HG02970 (cell line): ENCODE data around the gene PRRX1.

Experiments
- ATAC-seq: cut with Tn5 transposase; IDR thresholded peaks from one replicate; pipeline ENCODE4 v1.9.1; 2021; ENCODE audit warnings: mild to moderate bottlenecking, moderate library complexity, moderate number of reproducible peaks; ENCODE audit not compliant: unreplicated experiment, low FRiP score

Gene PRRX1

DNA sequence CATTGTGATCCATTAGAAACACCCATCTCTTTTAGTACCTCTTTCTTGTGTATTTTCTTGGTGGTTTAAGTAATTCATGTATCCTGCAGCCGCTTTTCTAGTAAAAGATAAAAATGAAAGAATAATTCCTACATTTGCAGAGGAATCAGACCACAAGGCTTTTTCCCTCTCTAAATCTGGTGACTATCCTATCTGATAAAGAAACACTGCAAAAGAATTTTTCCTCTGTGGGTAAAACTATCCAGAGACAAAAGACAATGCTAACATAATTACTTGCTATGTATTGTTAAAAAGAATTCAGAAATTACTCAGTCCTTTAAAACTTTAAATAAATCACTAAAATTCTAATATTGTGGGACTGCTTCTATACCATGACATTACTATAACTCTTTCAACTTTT is 51.0 kb downstream of the PRRX1 start:
- ATAC-seq = no peak

DNA sequence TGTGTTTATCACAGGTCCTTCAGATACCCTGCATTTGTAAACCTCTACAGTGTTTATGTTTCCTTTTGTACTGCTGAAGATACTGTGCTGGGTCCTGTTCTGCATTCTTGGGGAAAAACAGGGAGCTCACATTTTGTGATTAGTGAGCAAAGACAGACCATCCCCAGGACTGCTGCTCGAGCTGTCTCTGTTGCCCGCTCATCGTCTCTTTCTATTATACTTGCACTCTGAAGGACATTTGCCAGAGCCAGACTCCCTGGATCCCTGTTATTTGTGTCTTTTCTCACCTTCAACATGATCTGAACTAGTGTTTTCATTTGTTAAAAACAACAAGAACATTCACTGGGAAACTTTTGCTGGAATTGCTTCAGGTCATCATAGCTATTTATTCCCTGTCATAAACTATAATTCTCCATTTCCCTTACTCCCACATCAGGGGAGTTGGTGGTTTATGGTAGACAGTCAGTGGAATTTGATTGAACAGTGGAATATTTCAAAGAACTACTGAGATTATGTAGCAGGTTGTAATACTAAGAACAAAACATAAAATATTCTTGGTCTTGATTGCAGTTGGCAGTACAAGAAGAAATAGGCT is 53.0 kb downstream of the PRRX1 start:
- no peak for ATAC-seq

GRCh38 chr1:170720661-170721060 is 56.7 kb downstream of the PRRX1 start:
- ATAC-seq = no peak

- ATAC-seq = no peak
Measured at GRCh38 chr1:170721621-170722020, 57.7 kb downstream of the PRRX1 start.

DNA sequence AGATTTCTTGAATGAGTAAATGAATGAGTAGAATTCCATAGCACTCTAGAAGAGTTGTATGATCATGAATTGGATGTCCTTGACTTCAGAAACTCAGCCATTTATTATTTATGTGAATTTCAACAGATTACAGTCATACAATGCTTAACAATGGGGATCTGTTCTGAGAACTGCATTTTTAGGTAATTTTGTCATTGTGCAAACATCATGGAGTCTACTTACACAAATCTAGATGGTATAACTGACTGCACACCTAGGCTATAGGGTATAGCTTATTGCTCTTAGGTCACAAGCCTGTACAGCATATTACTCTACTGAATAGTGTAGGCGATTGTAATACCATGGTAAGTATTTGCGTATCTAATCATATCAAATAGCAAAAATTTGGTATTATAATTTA is 59.6 kb downstream of the PRRX1 start:
- ATAC-seq = no peak

DNA sequence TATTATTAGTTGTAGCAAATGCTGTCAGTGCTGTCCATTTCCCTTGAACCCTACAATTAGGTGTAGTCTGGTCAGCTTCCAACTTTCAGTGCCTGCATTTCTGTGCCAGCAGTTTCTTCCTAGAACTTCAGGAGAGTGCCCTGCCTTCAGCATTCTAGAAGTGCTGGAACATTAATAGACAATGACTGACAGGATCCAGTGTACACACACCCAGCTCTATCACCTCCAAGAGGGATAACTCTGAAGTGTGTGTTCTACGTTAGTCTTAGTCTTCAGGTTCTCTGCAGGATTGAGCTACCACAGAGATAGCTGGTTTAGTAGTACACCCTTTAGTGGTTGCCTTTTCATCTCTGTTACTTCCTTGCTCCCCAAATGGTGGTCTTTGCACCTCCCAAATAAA is 61.4 kb downstream of the PRRX1 start:
- no peak for ATAC-seq

GRCh38 chr1:170727963-170728362 is 64.0 kb downstream of the PRRX1 start:
- ATAC-seq = no peak

GRCh38 chr1:170729225-170730002 is 65.5 kb downstream of the PRRX1 start:
- ATAC-seq = no peak

DNA sequence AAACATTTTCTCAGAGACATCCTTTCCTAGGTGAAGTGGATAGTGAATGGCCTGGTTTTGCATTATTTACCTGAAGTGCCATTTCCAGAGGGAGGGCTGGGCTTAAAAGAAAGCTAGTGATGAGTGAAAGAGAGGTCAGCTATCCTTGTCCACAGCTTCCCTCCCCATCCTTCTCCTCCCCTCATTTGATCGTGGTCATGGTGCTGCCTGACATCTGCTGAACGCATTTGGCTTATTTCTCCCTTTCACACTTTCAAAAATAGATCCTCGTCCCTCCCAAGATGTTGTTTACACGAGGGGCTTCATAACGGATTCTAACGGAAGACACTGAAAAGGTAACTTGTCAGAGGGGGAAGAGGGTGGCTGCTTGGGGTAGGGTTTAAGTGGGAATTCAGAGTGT is 66.1 kb downstream of the PRRX1 start:
- ATAC-seq = no peak

- no peak for ATAC-seq
Measured at GRCh38 chr1:170730438-170730837, 66.5 kb downstream of the PRRX1 start.

- ATAC-seq = no peak
Measured at GRCh38 chr1:170731566-170732251, 67.8 kb downstream of the PRRX1 start.

GRCh38 chr1:170732252-170732588 is 68.3 kb downstream of the PRRX1 start:
- no peak for ATAC-seq

DNA sequence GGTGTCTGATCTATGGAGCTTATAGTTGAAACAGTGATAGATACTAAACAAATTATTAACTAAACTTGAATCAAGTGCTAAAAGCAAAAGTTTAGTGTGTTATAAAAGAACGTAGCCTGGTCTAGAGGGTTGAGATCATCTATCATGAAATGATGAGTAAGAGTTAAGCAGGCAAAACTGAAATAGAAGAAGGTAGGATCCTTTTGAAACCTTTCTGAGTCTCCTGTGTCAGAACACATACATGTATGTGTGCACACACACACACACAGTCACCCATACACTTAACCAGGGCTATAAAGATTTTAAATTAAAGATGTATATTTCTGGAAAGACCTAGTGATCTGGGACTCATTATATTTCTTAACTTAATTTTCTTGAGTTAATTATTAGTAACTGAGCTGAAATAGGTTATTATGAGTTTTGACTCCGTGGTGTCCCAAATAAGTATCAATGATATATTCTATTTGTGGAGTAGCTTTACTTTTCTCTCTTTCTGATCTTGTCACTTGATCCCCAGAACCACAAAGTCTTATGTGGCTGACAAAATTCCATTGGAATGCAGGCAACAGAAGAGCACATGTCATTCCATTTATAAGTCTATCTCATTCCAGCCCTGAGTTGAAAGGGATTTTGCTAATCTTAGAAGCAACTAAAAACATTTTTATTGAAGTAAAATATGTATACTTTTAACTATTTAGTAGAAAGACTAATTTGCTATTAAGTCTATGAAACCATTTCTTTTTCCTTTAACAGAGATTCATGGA is 70.7 kb downstream of the PRRX1 start:
- ATAC-seq = no peak

DNA sequence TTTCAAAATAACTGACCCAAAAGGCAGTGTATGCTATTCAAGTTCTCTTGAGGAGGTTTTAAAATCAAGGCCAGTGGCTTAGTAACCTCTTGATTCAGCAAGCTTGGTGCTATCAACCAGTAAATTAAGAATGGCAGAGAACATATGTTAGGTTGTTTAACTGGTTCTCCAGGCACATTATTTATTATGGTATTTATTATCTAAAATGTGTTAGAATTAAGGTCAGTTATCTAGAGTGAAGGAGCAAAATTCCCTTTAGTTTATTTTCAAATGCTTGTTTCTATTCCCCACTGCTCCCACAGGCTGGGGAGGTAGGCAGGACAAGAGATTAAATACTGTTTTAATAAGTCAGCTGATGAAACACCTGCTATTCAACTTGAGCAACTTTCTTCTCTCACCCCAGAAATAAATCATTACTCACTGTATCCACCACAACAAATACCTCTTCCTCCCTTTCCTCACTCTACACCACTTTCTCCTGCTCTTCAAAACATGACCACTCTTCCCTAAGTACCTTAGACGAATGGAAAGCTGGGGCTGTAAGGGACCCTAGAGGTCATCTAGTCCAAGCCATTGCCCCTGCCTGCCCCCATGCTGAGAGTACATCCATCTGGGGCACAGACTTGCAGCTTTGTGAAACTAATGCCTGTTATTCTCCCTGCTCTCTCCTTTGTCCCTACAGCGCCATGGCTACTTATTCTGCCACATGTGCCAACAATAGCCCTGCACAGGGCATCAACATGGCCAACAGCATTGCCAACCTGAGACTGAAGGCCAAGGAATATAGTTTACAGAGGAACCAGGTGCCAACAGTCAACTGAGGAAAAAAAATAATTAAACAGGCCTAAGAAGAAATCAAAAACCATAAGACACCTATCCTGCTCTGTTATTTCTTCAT is 71.7 kb downstream of the PRRX1 start:
- no peak for ATAC-seq

- no peak for ATAC-seq
Measured at GRCh38 chr1:170739803-170740202, 75.9 kb downstream of the PRRX1 start.

- no peak for ATAC-seq
Measured at GRCh38 chr1:170741678-170742077, 77.7 kb downstream of the PRRX1 start.

GRCh38 chr1:170742600-170742999 is 78.7 kb downstream of the PRRX1 start:
- no peak for ATAC-seq

- no peak for ATAC-seq
Measured at GRCh38 chr1:170743083-170743482, 79.2 kb downstream of the PRRX1 start.

DNA sequence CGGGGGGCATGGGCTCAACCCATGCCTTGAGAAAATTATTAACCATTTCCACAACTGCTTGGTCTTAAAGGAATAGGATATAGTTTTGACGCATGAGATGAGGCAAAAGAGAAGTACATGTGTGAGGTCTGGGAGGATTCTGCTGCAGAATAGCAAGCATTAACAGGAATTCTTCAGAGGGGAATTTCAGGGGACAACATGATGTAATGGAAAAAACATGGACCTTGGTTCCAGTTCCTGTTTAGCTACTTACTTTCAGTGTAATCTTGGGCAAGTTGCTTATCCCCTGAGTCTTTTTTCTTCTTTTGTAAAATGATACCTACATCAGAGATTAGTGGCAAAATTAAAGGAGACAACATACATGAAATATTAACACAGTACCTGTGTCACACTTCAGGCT is 85.6 kb downstream of the PRRX1 start:
- ATAC-seq = no peak

GRCh38 chr1:170749959-170750358 is 86.0 kb downstream of the PRRX1 start:
- ATAC-seq = no peak
